ENCODE data around the gene DUSP22. TPM values are rescaled to one million over a fixed set of nuclear protein-coding genes. Genes with fewer than 3 reads are reported as not detected.

Gene DUSP22
- total RNA-seq, 1 experiment from 2014 or later, result 34.8 TPM

GRCh38 chr6:354631-355280 lies 62.5 kb downstream of the DUSP22 start:
- in situ Hi-C loops (cut with HindIII; ENCODE audit: low pct_unique_long_range_greater_than_20kb, low sequenced_read_pairs) (no loop called here), intact Hi-C loops (cut with micrococcal nuclease; ENCODE audit: unreplicated experiment) (no loop called here)
- DNase-seq (ENCODE audit: low read depth, low spot score) (no peak), ATAC-seq (no peak)
- H3K9me3 ChIP-seq (ENCODE audit: control insufficient read depth, insufficient read depth, low read depth, low read length), result no peaks in the 10 kb centered on the region
- no peak overlapping the region for H3K4me3 ChIP-seq (ENCODE audit: low read depth in 2 of 2, low read length in 2 of 2)
- CTCF ChIA-PET, result no interaction called here
- POLR2A ChIA-PET, result no interaction called here
- peaks cover 4% of the 10 kb centered on the region; the same call in 1 of the 2 replicates for H3K36me3 ChIP-seq (ENCODE audit: control insufficient read depth, insufficient read depth, low read length)
- H3K27me3 ChIP-seq (ENCODE audit: control insufficient read depth, insufficient read depth, low read length), result no peaks in the 10 kb centered on the region
- no peak overlapping the region for H3K27ac ChIP-seq (ENCODE audit: low read length)
- H3K4me1 ChIP-seq (ENCODE audit: control insufficient read depth, insufficient read depth, low read length), result no peaks in the 10 kb centered on the region
- TF ChIP-seq SIN3A (IDR thresholded peaks at IDR 0.05; ENCODE audit: borderline replicate concordance, insufficient read depth, low read depth, low read length) (no peak), REST (IDR thresholded peaks at IDR 0.05; ENCODE audit: insufficient read depth in 1 of 2, low read depth in 2 of 2, low read length in 1 of 2) (no peak; a peak in 1 of 4 replicates), CTCF (IDR thresholded peaks at IDR 0.05) (no peak), TCF7L2 (IDR thresholded peaks at IDR 0.05; ENCODE audit: low read depth, low read length) (no peak), POLR2AphosphoS5 (IDR thresholded peaks at IDR 0.05; ENCODE audit: low read depth, low read length) (no peak)
- BruUV-seq (replicated peaks), result no TSS peak

GRCh38 chr6:355373-356208 lies 63.3 kb downstream of the DUSP22 start:
- in situ Hi-C loops (cut with HindIII; ENCODE audit: low pct_unique_long_range_greater_than_20kb, low sequenced_read_pairs) (no loop called here), intact Hi-C loops (cut with micrococcal nuclease; ENCODE audit: unreplicated experiment) (no loop called here)
- no peak overlapping the region for H3K27ac ChIP-seq (ENCODE audit: low read length)
- no peaks in the 10 kb centered on the region for H3K4me1 ChIP-seq (ENCODE audit: control insufficient read depth, insufficient read depth, low read length)
- ATAC-seq (no peak), DNase-seq (ENCODE audit: low read depth, low spot score) (no peak)
- CTCF ChIA-PET, result no interaction called here
- H3K36me3 ChIP-seq (ENCODE audit: control insufficient read depth, insufficient read depth, low read length), result no peaks in the 10 kb centered on the region
- no TSS peak for BruUV-seq (replicated peaks)
- no peaks in the 10 kb centered on the region for H3K9me3 ChIP-seq (ENCODE audit: control insufficient read depth, insufficient read depth, low read depth, low read length)
- TF ChIP-seq POLR2AphosphoS5 (IDR thresholded peaks at IDR 0.05; ENCODE audit: low read depth, low read length), result no peak
- TF ChIP-seq REST (IDR thresholded peaks at IDR 0.05; ENCODE audit: insufficient read depth in 1 of 2, low read depth in 2 of 2, low read length in 1 of 2), result no peak
- no peak for TF ChIP-seq SIN3A (IDR thresholded peaks at IDR 0.05; ENCODE audit: borderline replicate concordance, insufficient read depth, low read depth, low read length)
- TF ChIP-seq CTCF (IDR thresholded peaks at IDR 0.05), result no peak
- no peak for TF ChIP-seq TCF7L2 (IDR thresholded peaks at IDR 0.05; ENCODE audit: low read depth, low read length)
- POLR2A ChIA-PET, result no interaction called here
- no peaks in the 10 kb centered on the region for H3K27me3 ChIP-seq (ENCODE audit: control insufficient read depth, insufficient read depth, low read length)
- no peak overlapping the region for H3K4me3 ChIP-seq (ENCODE audit: low read depth in 2 of 2, low read length in 2 of 2)
